ENCODE measurements around the gene SLU7.

DNA sequence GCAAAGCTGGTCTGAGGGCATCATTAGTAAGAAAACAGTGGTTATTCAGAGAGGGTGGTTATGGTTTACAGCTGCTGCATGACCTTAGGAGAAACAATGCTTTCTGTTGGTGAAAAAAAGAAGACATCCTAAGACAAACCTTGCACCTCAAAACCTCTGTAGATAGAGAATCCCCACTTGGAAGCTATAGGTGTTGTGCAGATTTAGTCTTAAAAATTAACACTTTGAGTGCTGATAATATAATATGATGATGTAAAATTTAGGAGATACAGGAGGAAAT lies 1.4 kb upstream of the SLU7 start:
- TF ChIP-seq CTCF (IDR thresholded peaks at IDR 0.05) (no peak), POLR2A (IDR thresholded peaks at IDR 0.05) (no peak), POLR2AphosphoS5 (IDR thresholded peaks at IDR 0.05) (no peak)
